K562 (cell line): ENCODE data around the gene HOXC11. TPM values are rescaled to one million over a fixed set of nuclear protein-coding genes. Genes with fewer than 3 reads are reported as not detected.

Experiments used
- ATAC-seq: fragments of 200-7000 bp; cut with Tn5 transposase; 3 replicates; pipeline ENCODE4 v1.9.1; 2020; ENCODE audit warnings: moderate library complexity
- BruUV-seq: library from RNA; stranded (reverse); fragments of 400-500 nt; replicated peaks from 2 replicates; lab custom pipeline; 2021; lab: Mats Ljungman, UMichigan
- CTCF ChIA-PET: fragments of 300-600 bp; formaldehyde crosslinking; extraction: SDS; loops from one replicate; lab custom pipeline; 2021; ENCODE audit warnings: low intra/inter-chr PET ratio; lab: Yijun Ruan, JAX
- POLR2A ChIA-PET: fragments of 300-600, 350-650 bp; sonication (Branson Sonifier 250); formaldehyde crosslinking; extraction: SDS; loops from one replicate; lab custom pipeline; 2021; ENCODE audit warnings: antibody characterized with exemption, inconsistent platforms; lab: Yijun Ruan, JAX
- DNase-seq, 4 experiments: peaks; one replicate each; pipeline versions ENCODE4 v3.0.0 to v3.0.0-alpha.2; 2011 to 2018; ENCODE audit warnings: low spot score in 3 of 4, mixed read lengths in 3 of 4; ENCODE audit errors: extremely low read depth in 1 of 4
- FAIRE-seq: peaks from 2 replicates; lab custom pipeline; 2011; peaks lifted over from hg19 to GRCh38; lab: Jason Lieb, UNC
- H2AFZ ChIP-seq: 2 replicates; pipeline ENCODE4 v1.6.0; 2011; ENCODE audit warnings: low read depth, low read length, control low read depth, inconsistent platforms
- H3K27ac ChIP-seq: fragments of 200-600 bp; 3 replicates; pipeline ENCODE4 v1.8.0; 2011; ENCODE audit warnings: low read depth, mild to moderate bottlenecking, control low read depth, inconsistent platforms, low read length, moderate library complexity, mixed read lengths; ENCODE audit errors: extremely low read depth
- H3K27me3 ChIP-seq, 2 experiments: fragments of 300-600 bp in 1 of 2; 2 replicates in 1 of 2; 3 replicates in 1 of 2; pipeline versions ENCODE4 v1.6.0 to v1.8.0; 2011; ENCODE audit warnings: inconsistent platforms in 2 of 2, low read length in 2 of 2, mild to moderate bottlenecking in 1 of 2, mixed read lengths in 1 of 2, moderate library complexity in 1 of 2; ENCODE audit not compliant: control insufficient read depth in 2 of 2, insufficient read depth in 2 of 2
- H3K36me3 ChIP-seq: fragments of 300-600 bp; 3 replicates; pipeline ENCODE4 v1.8.0; 2011; ENCODE audit warnings: mild to moderate bottlenecking, low read length, inconsistent platforms; ENCODE audit not compliant: control insufficient read depth, insufficient read depth
- H3K4me1 ChIP-seq, 2 experiments: fragments of 200-600 bp in 1 of 2; replicated peaks in 1 of 2; 2 replicates in 1 of 2; 3 replicates in 1 of 2; pipeline versions ENCODE4 v1.5.1 to v1.8.0; 2011; ENCODE audit warnings: inconsistent platforms in 2 of 2, low read length in 2 of 2, mild to moderate bottlenecking in 1 of 2, mixed read lengths in 1 of 2, moderate library complexity in 1 of 2; ENCODE audit not compliant: control insufficient read depth in 2 of 2, insufficient read depth in 2 of 2
- H3K4me2 ChIP-seq: 2 replicates; pipeline ENCODE4 v1.6.1; 2011; ENCODE audit warnings: low read length, control low read depth, inconsistent platforms, mixed read lengths; ENCODE audit not compliant: insufficient read depth
- H3K4me3 ChIP-seq: fragments of 200-600 bp; sonication (generic), shearing (Covaris generic); 2 replicates; pipeline ENCODE4 v1.5.1; 2016; ENCODE audit warnings: control low read depth, inconsistent platforms
- H3K79me2 ChIP-seq: fragments of 200-600 bp; 3 replicates; pipeline ENCODE4 v1.8.0; 2011; ENCODE audit warnings: low read length, inconsistent platforms; ENCODE audit not compliant: control insufficient read depth, insufficient read depth
- H3K9ac ChIP-seq, 2 experiments: 2 replicates each; pipeline versions ENCODE4 v1.6.0 to v1.6.1; 2011; ENCODE audit warnings: low read depth in 2 of 2, low read length in 2 of 2, control low read depth in 1 of 2, inconsistent platforms in 1 of 2, mild to moderate bottlenecking in 1 of 2, mixed read lengths in 1 of 2; ENCODE audit not compliant: insufficient read depth in 1 of 2
- H3K9me1 ChIP-seq: one replicate; pipeline ENCODE4 v1.6.0; 2011; ENCODE audit warnings: inconsistent platforms, mild to moderate bottlenecking, low read length, moderate library complexity; ENCODE audit not compliant: control insufficient read depth, insufficient read depth
- H3K9me3 ChIP-seq: replicated peaks from 2 replicates; pipeline ENCODE4 v1.5.1; 2011; ENCODE audit warnings: low read depth, low read length, inconsistent platforms; ENCODE audit not compliant: control insufficient read depth, insufficient read depth
- H4K20me1 ChIP-seq: replicated peaks from 2 replicates; pipeline ENCODE4 v1.6.1; 2011; ENCODE audit warnings: low read length, inconsistent platforms, mixed read lengths; ENCODE audit not compliant: control insufficient read depth, insufficient read depth
- EZH2 ChIP-seq: IDR thresholded peaks from 2 replicates; pipeline ENCODE4 v1.6.1; 2012; ENCODE audit warnings: low read depth, mild to moderate bottlenecking, inconsistent platforms, low read length, borderline replicate concordance
- SIN3A ChIP-seq, 2 experiments: fragments of 150-350 bp in 1 of 2; IDR thresholded peaks; 2 replicates each; pipeline ENCODE4 v1.6.1; 2011 to 2016; ENCODE audit warnings: borderline replicate concordance in 2 of 2, low read depth in 2 of 2, low read length in 2 of 2, mild to moderate bottlenecking in 2 of 2, moderate library complexity in 2 of 2; ENCODE audit not compliant: control insufficient read depth in 1 of 2
- ZNF707 ChIP-seq: fragments of 250-450 bp; sonication (Bioruptor Pico); conservative IDR thresholded peaks from 2 replicates; pipeline ENCODE4 v1.8.0; 2022; ENCODE audit warnings: inconsistent platforms, mild to moderate bottlenecking, moderate library complexity
- WGBS: fragments of 100-300 bp; shearing (Covaris generic); methylation state at CpG from one replicate; pipeline ENCODE4 v1.1.6; 2016; ENCODE audit warnings: low coverage, mixed read lengths; ENCODE audit not compliant: insufficient coverage; ENCODE audit errors: missing lambda C conversion rate; 5-methylcytosine and 5-hydroxymethylcytosine counted together
- in situ Hi-C: fragments of 300-500 bp; cut with MboI; formaldehyde crosslinking; loops from 4 replicates; pipeline ENCODE4 v1.15.0; 2018; ENCODE audit warnings: inconsistent platforms, mixed read lengths
- intact Hi-C: fragments of 100-400 bp; cut with micrococcal nuclease; formaldehyde crosslinking; loops from 2 replicates; pipeline ENCODE4 v1.14.2; 2022
- polyA plus RNA-seq, 8 experiments: library from polyadenylated mRNA; depleted of rRNA in 4 of 8; stranded (reverse) in 5 of 8; unstranded in 3 of 8; fragments of >200 nt; fragmentation: Nextera tagmentation in 2 of 8; fragmentation: Illumina TruSeq in 1 of 8; extraction: Ambion mirVana in 2 of 8; extraction: Trizol in 1 of 8; gene quantifications; 2 replicates each; pipeline versions ENCODE4 v1.2.1 to v1.2.3, GENCODE V29; 2011 to 2014; ENCODE audit warnings: inconsistent platforms in 1 of 8, missing spikeins in 1 of 8
- total RNA-seq, 7 experiments: library from RNA; depleted of rRNA in 6 of 7; stranded (reverse); fragments of >200 nt in 6 of 7; fragmentation: Illumina TruSeq in 2 of 7; extraction: Trizol in 2 of 7; gene quantifications; 2 replicates each; pipeline versions ENCODE4 v1.2.1 to v1.2.3, GENCODE V29; 2011 to 2021; ENCODE audit warnings: low replicate concordance in 1 of 7

HOXC11 gene
- total and polyA plus RNA-seq, 9 of the 15 experiments (the other 6 are each of a cell fraction or from before 2014, with no cell fraction given) = not detected

DNA sequence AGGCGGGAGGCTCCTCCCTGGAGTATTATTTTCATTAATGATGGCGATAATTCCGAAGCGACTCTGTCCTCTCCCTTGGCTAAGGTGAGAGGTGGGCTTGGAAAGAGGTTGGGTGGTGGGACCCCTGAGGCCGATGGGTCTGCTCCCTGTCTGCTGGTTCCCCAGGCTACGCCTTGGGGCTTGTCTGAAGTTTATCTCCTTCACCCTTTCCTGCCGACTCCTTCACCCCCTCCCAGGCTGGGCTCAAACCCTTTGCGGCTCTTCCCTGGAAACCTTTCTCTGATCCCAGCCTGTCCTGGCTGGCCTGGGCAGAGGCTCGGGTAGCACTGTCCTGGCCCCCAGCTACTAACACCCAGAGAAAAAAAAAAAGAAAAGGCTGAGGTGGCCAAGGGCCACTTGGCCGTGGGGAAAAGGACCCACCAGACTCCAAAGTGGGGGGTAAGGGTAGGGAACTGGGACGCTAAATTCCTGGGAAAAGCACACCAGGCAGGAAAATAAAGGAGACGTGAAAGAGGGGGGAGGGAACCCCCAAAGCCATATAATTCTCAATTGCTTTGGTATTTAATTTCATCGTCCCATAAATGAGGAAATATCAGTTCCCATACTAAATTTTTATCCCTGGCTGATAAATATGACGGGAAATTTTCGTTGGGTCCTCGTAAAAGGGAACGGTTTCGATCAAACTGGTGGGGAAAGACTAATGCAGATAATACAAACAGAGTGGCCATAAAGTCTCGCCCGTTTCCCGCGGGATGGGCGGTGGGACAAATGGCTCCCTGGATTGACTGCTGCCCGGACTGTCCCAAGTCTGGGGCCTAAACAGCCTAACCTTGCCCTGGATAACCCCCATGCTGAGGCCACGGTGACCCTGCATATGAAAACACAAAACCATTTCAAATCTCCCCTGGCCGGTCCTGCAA, 10.0 kb downstream of the HOXC11 start:
- Histone ChIP-seq H3K9ac (no peak overlapping the region), H3K9me1 (no peaks in the 10 kb centered on the region), H3K9me3 (no peaks in the 10 kb centered on the region), H3K36me3 (no peaks in the 10 kb centered on the region), H3K27ac (no peak overlapping the region), H4K20me1 (no peaks in the 10 kb centered on the region; the same call in 1 of the 2 replicates), H3K79me2 (no peaks in the 10 kb centered on the region), H3K27me3 (peaks cover 24 to 27% of the 10 kb centered on the region in 2 experiments), H3K4me3 (no peak overlapping the region), H2AFZ (no peak overlapping the region), H3K4me1 (peaks cover 11 to 34% of the 10 kb centered on the region in 2 experiments), H3K4me2 (no peak overlapping the region)
- TF ChIP-seq ZNF707 = no peak
- WGBS = 32% methylated on average over 25 of the region's 26 CpGs
- ATAC-seq (no peak), FAIRE-seq (no peak), DNase-seq (no peak)
- in situ Hi-C loops = loop anchor here (10.0 kb wide), 1 partner anchor 382 kb away; the partner anchor contains the start of gene GPR84
- ChIA-PET CTCF (interaction anchor here (1.9 to 2.7 kb wide), 2 partner anchors 219 to 233 kb away, joined by 9 to 22 read pairs; no protein-coding TSS in a partner anchor), POLR2A (no interaction called here)
- intact Hi-C loops = loop anchor here (10.0 kb wide), 1 partner anchor 382 kb away; the partner anchor contains the start of gene GPR84
- no TSS peak for BruUV-seq

DNA sequence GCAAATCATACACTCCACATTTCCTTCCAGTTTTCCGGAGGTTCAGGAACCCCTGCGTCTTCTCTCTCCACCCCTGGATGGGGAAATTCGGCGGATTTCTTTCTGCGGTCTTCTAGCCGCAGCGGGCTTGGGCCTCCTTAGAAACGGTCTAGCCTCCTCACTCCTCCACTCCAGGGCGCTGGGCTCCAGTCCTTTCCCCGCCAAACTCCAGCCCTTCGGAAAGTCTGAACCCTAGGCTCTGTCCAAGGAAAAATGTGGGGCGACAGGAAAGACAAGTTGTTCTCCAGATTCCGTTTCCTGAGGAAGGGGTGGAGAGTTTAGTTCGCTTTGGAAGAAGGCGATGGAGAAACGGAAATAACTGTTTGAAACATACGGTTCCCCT, 10.6 kb downstream of the HOXC11 start:
- H3K79me2 ChIP-seq = no peaks in the 10 kb centered on the region

More for the DNA sequence above, 10.6 kb downstream of the HOXC11 start:
- intact Hi-C loops = loop anchor here (10.0 kb wide), 1 partner anchor 381 kb away; the partner anchor contains the start of gene GPR84
- WGBS = 53% methylated on average over 17 of the region's 17 CpGs
- H3K27me3 ChIP-seq = peaks cover 24 to 27% of the 10 kb centered on the region in 2 experiments
- FAIRE-seq (no peak), ATAC-seq (no peak), DNase-seq (no peak)
- no peaks in the 10 kb centered on the region for H3K36me3 ChIP-seq
- no peak overlapping the region for H3K9ac ChIP-seq
- H2AFZ ChIP-seq = no peak overlapping the region
- no TSS peak for BruUV-seq
- no peaks in the 10 kb centered on the region for H3K9me3 ChIP-seq
- H3K4me2 ChIP-seq = no peak overlapping the region
- no peak for TF ChIP-seq SIN3A (IDR thresholded peaks at IDR 0.05; ENCODE audit: borderline replicate concordance in 2 of 2, control insufficient read depth in 1 of 2, low read depth in 2 of 2, low read length in 2 of 2)
- TF ChIP-seq EZH2 = 0 out of 2 replicates have a peak, but pooled peaks have one; percentile 36
- H3K27ac ChIP-seq = no peak overlapping the region
- peaks cover 17 to 38% of the 10 kb centered on the region in 2 experiments for H3K4me1 ChIP-seq
- H3K4me3 ChIP-seq = no peak overlapping the region
- ChIA-PET POLR2A (no interaction called here), CTCF (interaction anchor here (1.9 to 2.7 kb wide), 2 partner anchors 218 to 232 kb away, joined by 9 to 22 read pairs; no protein-coding TSS in a partner anchor)
- H3K9me1 ChIP-seq = no peaks in the 10 kb centered on the region
- no peaks in the 10 kb centered on the region; the same call in 1 of the 2 replicates for H4K20me1 ChIP-seq
- in situ Hi-C loops = loop anchor here (10.0 kb wide), 1 partner anchor 381 kb away; the partner anchor contains the start of gene GPR84
